ENCODE measurements around the gene CPN2. TPM values are rescaled to one million over a fixed set of nuclear protein-coding genes. Genes with fewer than 3 reads are reported as not detected.
A peak's percentile ranks its signal among the peaks of the same experiment; 100 is the strongest.

CPN2 gene
- total and polyA plus RNA-seq, 2 of the 13 experiments (the other 11 are each of a cell fraction or from before 2014, with no cell fraction given) = 26.7 to 27.7 TPM

DNA sequence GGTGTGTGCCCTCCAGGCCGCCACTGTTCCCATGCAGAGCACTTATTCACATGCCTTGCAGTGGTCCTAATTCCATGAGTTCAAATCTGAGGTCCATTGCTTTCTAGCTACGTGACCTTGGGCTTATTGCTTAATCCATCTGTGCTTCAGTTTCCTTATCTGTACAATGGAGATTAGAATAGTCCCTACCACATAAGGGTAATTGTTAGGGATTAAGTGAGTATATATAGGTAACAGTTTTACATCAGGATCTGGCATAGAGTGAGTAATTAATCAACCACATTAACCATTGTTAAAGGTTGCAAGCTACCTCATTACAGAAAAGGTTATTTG, 7.6 kb downstream of the CPN2 start:
- TF ChIP-seq CEBPB (IDR thresholded peaks at IDR 0.05; ENCODE audit: borderline replicate concordance, low read depth, low read length) (peak; percentile 44; the same call in 1 of the 2 replicates), HNRNPUL1 (IDR thresholded peaks at IDR 0.05; ENCODE audit: low read depth, low read length) (no peak)
- Histone ChIP-seq H3K9ac (ENCODE audit: insufficient read depth, low read depth, low read length) (no peak overlapping the region), H3K27me3 (ENCODE audit: control insufficient read depth in 1 of 2, insufficient read depth in 2 of 2, low read length in 2 of 2) (no peaks in the 10 kb centered on the region), H3K9me3 (ENCODE audit: low read length) (no peaks in the 10 kb centered on the region), H3K4me3 (replicated peaks in 1 of 3; ENCODE audit: insufficient read depth in 1 of 3, low read depth in 2 of 3, low read length in 3 of 3) (no peak overlapping the region), H3K4me1 (ENCODE audit: insufficient read depth, low read length) (0 out of 2 replicates have a peak, but pooled peaks cover 5% of the 10 kb centered on the region), H4K20me1 (ENCODE audit: insufficient read depth, low read length) (no peaks in the 10 kb centered on the region), H3K36me3 (replicated peaks in 1 of 2; ENCODE audit: control insufficient read depth in 1 of 2, insufficient read depth in 2 of 2, low read length in 2 of 2) (peaks cover 9 to 18% of the 10 kb centered on the region in 2 experiments; a peak in 4 of 5 replicates), H3K4me2 (ENCODE audit: low read depth, low read length) (no peak overlapping the region), H3K27ac (ENCODE audit: extremely low read length, insufficient read depth, low read length) (no peak overlapping the region), H3K79me2 (ENCODE audit: insufficient read depth, low read length) (no peaks in the 10 kb centered on the region), H2AFZ (ENCODE audit: low read length) (no peak overlapping the region)
- intact Hi-C loops (cut with micrococcal nuclease; ENCODE audit: unreplicated experiment) (no loop called here), in situ Hi-C loops (cut with HindIII; ENCODE audit: extremely low pct_ligation_motif_present, low pct_unique_long_range_greater_than_20kb) (no loop called here)
- ChIA-PET POLR2A (interaction anchor here (1.4 kb wide), 1 partner anchor 8 kb away, joined by 3 read pairs; no protein-coding TSS in a partner anchor), CTCF (ENCODE audit: low intra/inter-chr PET ratio, low total read pairs) (interaction anchor here (1.5 to 1.8 kb wide), 2 partner anchors 10 to 61 kb away, joined by 6 to 9 read pairs; no protein-coding TSS in a partner anchor)
- no peak for FAIRE-seq
- no TSS peak for BruUV-seq (replicated peaks)
- no peak for ATAC-seq
- WGBS (ENCODE audit: low lambda C conversion rate) = 85% methylated on average over 2 of the region's 2 CpGs
- no peak for DNase-seq (ENCODE audit: low spot score)

DNA sequence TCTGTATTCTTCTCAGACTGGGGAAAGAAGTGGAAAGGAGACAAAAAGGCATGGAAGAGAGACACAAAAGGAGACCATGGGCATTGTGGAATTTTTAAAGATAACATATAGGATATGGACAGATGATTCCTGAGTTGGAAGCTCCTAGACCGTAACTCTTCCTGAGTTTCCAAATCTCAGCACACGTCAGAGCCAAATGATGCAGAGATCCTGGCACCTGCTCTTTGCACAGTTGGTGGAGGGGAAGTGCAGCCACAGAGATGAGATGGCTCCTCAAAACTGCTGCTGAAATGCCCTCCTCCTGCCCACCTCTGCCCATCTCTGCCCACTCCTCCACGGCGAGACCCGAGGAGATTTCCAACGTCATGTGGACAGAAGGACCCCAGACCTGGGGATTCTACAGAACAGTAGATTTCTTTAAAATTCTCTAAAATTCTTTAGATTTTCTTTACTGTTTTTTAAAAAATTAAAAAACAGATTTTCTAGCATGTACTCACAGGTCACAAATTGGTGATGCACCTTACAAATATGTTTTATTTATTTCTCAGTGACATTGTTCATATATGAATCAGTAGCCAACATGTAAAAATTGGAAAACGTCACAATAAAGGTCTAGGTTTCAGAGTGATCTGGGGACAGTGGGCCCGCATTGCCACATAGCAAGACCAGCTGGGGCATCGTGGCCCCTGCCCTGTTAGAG, 8.1 kb downstream of the CPN2 start:
- no peak for FAIRE-seq
- in situ Hi-C loops (cut with HindIII; ENCODE audit: extremely low pct_ligation_motif_present, low pct_unique_long_range_greater_than_20kb) = no loop called here
- no TSS peak for BruUV-seq (replicated peaks)
- TF ChIP-seq HOXA3 (CRISPR knock-in tag; IDR thresholded peaks at IDR 0.05) = no peak
- no peak for TF ChIP-seq ZNF276 (CRISPR knock-in tag; IDR thresholded peaks at IDR 0.05; ENCODE audit: low read depth)
- TF ChIP-seq, protein P1, sequence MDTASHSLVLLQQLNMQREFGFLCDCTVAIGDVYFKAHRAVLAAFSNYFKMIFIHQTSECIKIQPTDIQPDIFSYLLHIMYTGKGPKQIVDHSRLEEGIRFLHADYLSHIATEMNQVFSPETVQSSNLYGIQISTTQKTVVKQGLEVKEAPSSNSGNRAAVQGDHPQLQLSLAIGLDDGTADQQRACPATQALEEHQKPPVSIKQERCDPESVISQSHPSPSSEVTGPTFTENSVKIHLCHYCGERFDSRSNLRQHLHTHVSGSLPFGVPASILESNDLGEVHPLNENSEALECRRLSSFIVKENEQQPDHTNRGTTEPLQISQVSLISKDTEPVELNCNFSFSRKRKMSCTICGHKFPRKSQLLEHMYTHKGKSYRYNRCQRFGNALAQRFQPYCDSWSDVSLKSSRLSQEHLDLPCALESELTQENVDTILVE (CRISPR knock-in tag; IDR thresholded peaks at IDR 0.05) = no peak
- no peak for TF ChIP-seq ZNF558 (CRISPR knock-in tag; IDR thresholded peaks at IDR 0.05; ENCODE audit: borderline replicate concordance)
- no peak for TF ChIP-seq NFATC3 (CRISPR knock-in tag; IDR thresholded peaks at IDR 0.05)
- no peak for TF ChIP-seq ZNF282 (IDR thresholded peaks at IDR 0.05; ENCODE audit: partially characterized antibody)
- TF ChIP-seq DNMT3B (CRISPR knock-in tag; conservative IDR thresholded peaks at IDR 0.05) = no peak
- TF ChIP-seq, protein P2, sequence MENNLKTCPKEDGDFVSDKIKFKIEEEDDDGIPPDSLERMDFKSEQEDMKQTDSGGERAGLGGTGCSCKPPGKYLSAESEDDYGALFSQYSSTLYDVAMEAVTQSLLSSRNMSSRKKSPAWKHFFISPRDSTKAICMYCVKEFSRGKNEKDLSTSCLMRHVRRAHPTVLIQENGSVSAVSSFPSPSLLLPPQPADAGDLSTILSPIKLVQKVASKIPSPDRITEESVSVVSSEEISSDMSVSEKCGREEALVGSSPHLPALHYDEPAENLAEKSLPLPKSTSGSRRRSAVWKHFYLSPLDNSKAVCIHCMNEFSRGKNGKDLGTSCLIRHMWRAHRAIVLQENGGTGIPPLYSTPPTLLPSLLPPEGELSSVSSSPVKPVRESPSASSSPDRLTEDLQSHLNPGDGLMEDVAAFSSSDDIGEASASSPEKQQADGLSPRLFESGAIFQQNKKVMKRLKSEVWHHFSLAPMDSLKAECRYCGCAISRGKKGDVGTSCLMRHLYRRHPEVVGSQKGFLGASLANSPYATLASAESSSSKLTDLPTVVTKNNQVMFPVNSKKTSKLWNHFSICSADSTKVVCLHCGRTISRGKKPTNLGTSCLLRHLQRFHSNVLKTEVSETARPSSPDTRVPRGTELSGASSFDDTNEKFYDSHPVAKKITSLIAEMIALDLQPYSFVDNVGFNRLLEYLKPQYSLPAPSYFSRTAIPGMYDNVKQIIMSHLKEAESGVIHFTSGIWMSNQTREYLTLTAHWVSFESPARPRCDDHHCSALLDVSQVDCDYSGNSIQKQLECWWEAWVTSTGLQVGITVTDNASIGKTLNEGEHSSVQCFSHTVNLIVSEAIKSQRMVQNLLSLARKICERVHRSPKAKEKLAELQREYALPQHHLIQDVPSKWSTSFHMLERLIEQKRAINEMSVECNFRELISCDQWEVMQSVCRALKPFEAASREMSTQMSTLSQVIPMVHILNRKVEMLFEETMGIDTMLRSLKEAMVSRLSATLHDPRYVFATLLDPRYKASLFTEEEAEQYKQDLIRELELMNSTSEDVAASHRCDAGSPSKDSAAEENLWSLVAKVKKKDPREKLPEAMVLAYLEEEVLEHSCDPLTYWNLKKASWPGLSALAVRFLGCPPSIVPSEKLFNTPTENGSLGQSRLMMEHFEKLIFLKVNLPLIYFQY (CRISPR knock-in tag; IDR thresholded peaks at IDR 0.05; ENCODE audit: borderline replicate concordance) = no peak

More for the DNA sequence above, 8.1 kb downstream of the CPN2 start:
- POLR2A ChIA-PET = interaction anchor here (1.0 kb wide), 1 partner anchor 8 kb away, joined by 3 read pairs; the partner anchor contains the start of gene CPN2
- no peak overlapping the region for H3K9ac ChIP-seq (ENCODE audit: insufficient read depth, low read depth, low read length)
- H3K4me3 ChIP-seq (replicated peaks in 1 of 3; ENCODE audit: insufficient read depth in 1 of 3, low read depth in 2 of 3, low read length in 3 of 3) = no peak overlapping the region
- CTCF ChIA-PET (ENCODE audit: low intra/inter-chr PET ratio, low total read pairs) = interaction anchor here (1.5 to 1.8 kb wide), 2 partner anchors 9 to 61 kb away, joined by 6 to 9 read pairs; no protein-coding TSS in a partner anchor
- H3K9me3 ChIP-seq (ENCODE audit: low read length) = no peaks in the 10 kb centered on the region
- no peaks in the 10 kb centered on the region for H4K20me1 ChIP-seq (ENCODE audit: insufficient read depth, low read length)
- ATAC-seq (no peak), DNase-seq (ENCODE audit: low spot score) (no peak)
- H3K4me2 ChIP-seq (ENCODE audit: low read depth, low read length) = no peak overlapping the region
- H3K36me3 ChIP-seq (replicated peaks in 1 of 2; ENCODE audit: control insufficient read depth in 1 of 2, insufficient read depth in 2 of 2, low read length in 2 of 2) = peaks cover 9 to 18% of the 10 kb centered on the region in 2 experiments; a peak in 4 of 5 replicates
- 92% methylated on average over 9 of the region's 9 CpGs for WGBS (ENCODE audit: low lambda C conversion rate)
- H2AFZ ChIP-seq (ENCODE audit: low read length) = no peak overlapping the region
- intact Hi-C loops (cut with micrococcal nuclease; ENCODE audit: unreplicated experiment) = no loop called here
- no peaks in the 10 kb centered on the region for H3K27me3 ChIP-seq (ENCODE audit: control insufficient read depth in 1 of 2, insufficient read depth in 2 of 2, low read length in 2 of 2)
- H3K27ac ChIP-seq (ENCODE audit: extremely low read length, insufficient read depth, low read length) = no peak overlapping the region
- H3K4me1 ChIP-seq (ENCODE audit: insufficient read depth, low read length) = 0 out of 2 replicates have a peak, but pooled peaks cover 5% of the 10 kb centered on the region
- no peaks in the 10 kb centered on the region for H3K79me2 ChIP-seq (ENCODE audit: insufficient read depth, low read length)
